Measurements from ENCODE around the gene RAP1GDS1.
"Not testable (repeated sequence)": the region's sequence is repeated elsewhere in the genome, so short reads cannot be mapped to it uniquely, and the experiment has no call there.

Gene RAP1GDS1

GRCh38 chr4:98359646-98360045 lies 98.5 kb downstream of the RAP1GDS1 start:
- no peak for DNase-seq

- no peak for DNase-seq
Observed at GRCh38 chr4:98363431-98363830, 102.2 kb downstream of the RAP1GDS1 start.

DNA sequence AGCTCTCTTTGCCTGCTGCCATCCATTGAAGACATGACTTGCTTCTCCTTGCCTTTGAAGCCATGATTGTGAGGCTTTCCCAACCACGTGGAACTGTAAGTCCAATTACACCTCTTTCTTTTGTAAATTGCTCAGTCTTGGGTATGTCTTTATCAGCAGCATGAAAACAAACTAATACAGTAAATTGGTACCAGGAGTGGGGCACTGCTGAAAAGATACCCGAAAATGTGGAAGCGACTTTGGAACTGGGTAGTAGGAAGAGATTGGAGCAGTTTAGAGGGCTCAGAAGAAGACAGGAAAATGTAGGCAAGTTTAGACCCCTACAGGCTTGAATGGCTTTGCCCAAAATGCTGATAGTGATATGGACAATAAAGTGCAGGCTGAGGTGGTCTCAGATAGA lies 105.1 kb downstream of the RAP1GDS1 start:
- not testable (repeated sequence) for DNase-seq

- DNase-seq, result not testable (repeated sequence)
Observed at GRCh38 chr4:98368000-98368399, 106.8 kb downstream of the RAP1GDS1 start.

GRCh38 chr4:98369322-98369721 lies 108.1 kb downstream of the RAP1GDS1 start:
- no peak for DNase-seq

DNA sequence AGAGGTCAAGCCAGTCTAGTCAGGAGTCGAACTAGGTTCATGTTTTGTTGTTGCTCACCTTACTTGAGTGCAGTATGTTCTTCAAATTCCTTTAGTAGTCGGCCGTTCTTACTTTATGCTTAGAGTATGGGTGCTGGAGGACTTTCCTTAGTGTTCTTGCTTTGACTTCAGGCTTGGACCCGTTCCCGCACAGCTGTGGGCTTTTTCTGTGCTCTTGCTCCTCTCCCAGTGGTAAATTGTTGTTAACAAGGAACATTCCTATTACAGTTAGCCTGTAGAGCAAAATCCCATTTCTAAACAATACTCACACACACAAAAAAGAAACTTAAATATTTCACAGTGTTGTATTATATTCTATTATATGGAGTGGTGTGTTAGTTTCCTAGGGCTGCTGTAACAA lies 113.5 kb downstream of the RAP1GDS1 start:
- no peak for DNase-seq

- no peak for DNase-seq
Observed at GRCh38 chr4:98377559-98377958, 116.4 kb downstream of the RAP1GDS1 start.

GRCh38 chr4:98381306-98381705 lies 120.1 kb downstream of the RAP1GDS1 start:
- no peak for DNase-seq

DNA sequence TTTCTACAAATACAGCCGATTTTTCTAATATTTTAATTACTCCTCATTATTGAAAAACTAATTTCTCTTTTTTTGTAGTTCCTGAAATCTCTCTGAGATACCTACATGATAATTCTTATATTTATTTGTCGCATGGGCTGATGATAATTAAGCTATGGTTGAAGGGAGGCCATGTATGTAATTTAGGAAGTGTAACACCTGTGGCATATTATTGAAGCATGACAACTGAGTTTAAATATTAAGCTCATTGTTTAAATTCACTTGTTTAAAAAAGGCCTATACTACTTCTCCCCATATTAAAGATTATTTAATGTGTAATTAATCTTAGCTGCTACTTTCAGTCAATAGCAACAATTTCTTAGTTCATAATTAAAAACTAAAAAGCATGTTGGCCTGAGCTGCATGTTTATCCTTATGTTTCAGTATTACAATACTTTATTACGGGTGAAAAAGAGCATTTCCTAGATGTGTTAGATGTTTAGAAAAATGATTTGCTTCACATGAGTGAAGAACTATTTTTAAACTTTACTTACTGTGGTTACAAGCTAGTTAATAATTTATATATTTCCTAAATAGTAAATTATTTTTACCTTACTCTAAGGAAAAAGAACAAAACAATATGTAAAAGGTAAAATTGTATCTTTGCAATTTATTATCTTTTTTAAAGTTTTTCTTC lies 122.4 kb downstream of the RAP1GDS1 start:
- no peak for DNase-seq

- DNase-seq, result no peak
Observed at GRCh38 chr4:98385831-98386230, 124.6 kb downstream of the RAP1GDS1 start.

DNA sequence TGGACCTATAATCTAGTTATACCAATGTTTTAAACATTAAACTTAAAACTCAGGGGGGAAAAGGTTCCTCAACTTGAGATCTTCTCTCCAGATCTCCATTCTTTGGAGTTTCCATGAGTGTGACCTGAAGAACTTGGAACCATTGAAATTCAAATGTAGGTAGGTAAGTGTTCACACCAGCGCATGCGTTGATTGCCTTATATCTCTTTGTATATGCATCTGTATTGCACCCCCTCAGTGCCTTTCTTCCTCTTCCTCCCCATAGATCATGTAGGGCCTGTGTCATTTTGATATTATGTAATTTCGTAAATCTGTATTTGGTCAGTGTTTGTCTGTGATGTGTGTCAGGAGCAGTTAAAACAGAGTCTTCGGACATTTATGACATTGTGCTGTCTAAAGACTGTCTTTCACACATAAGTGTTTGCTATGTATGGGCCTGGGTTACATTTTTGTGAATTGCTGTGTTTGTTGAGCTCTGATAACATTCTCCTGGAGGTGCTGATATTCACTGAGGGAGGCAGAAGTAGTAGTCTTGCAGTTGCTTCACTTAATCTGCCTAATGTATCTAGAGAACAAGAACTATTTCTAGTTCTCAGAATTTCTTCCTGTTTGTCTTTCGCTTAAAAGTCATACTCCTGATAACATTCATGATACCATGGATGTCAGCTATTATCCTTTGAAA lies 126.3 kb downstream of the RAP1GDS1 start:
- no peak for DNase-seq

GRCh38 chr4:98394134-98394533 lies 132.9 kb downstream of the RAP1GDS1 start:
- no peak for DNase-seq

GRCh38 chr4:98399915-98400314 lies 138.7 kb downstream of the RAP1GDS1 start:
- no peak for DNase-seq

GRCh38 chr4:98406819-98407218 lies 145.6 kb downstream of the RAP1GDS1 start:
- no peak for DNase-seq

- DNase-seq, result no peak
Observed at GRCh38 chr4:98411731-98412130, 150.5 kb downstream of the RAP1GDS1 start.

GRCh38 chr4:98416844-98417243 lies 155.7 kb downstream of the RAP1GDS1 start:
- DNase-seq, result no peak

DNA sequence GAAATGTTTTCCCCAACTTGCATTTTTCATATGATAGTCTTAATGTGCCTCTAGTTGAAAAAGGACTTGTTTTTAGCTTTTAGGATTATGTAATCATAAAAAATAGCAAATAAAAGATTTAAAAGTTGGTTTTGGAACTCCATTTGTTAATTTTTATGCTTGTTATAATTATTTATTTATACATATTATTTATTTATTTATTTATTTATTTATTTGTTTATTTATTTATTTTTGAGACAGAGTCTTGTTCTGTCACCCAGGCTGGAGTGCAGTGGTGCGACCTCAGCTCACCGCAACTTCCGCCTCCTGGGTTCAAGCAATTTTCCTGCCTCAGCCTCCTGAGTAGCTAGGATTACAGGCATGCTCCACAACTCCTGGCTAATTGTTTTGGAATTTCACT lies 159.0 kb downstream of the RAP1GDS1 start:
- DNase-seq, result not testable (repeated sequence)

DNA sequence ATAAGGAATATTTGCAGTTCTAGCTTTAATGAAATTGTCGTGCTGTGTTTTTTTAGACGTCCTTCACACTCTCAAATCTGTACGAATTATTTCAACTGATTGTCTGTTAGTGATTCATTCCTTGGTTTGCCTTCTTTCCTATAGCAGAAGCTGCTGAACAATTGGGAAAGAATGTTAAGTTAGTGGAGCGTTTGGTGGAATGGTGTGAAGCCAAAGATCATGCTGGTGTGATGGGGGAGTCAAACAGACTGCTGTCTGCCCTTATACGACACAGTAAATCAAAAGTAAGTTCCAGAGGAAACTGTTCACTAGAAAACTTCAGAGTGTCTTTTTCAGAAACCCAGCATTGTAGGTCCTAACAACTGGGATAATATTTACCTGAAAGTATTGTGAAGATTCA lies 159.9 kb downstream of the RAP1GDS1 start:
- DNase-seq, result no peak

GRCh38 chr4:98423009-98423408 lies 161.8 kb downstream of the RAP1GDS1 start:
- DNase-seq, result no peak

DNA sequence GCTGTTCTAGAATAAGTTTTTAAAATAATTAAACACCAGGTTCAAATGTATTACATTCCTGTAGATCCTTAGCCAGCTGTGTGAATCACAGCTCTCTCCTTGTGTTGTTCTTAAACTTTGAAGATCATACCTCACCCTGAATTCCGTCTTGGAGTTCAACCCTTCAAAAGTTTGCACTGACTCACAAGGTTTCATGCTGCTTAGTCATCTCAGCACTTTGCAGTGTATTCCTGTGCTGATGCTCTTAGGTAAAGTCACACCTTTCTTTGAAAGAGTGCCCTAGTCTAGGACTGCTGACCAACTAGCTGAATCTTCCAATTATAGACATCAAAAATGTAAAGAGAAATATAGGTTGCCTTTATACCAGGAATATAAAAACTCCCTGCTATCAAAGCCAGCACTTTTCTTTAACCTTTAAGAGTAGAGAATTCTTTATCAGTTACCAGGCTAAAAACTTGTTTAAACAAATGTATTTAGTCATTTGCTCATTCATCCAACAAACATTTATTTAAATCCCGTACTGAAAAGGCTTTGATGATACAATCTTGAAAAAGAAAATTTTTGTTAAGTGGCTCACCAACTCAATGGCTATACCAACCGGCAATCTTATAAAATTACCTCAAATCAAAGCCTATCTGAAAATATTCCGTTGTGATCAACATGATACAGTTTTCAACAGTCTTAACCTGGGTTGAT lies 169.7 kb downstream of the RAP1GDS1 start:
- DNase-seq, result no peak

DNA sequence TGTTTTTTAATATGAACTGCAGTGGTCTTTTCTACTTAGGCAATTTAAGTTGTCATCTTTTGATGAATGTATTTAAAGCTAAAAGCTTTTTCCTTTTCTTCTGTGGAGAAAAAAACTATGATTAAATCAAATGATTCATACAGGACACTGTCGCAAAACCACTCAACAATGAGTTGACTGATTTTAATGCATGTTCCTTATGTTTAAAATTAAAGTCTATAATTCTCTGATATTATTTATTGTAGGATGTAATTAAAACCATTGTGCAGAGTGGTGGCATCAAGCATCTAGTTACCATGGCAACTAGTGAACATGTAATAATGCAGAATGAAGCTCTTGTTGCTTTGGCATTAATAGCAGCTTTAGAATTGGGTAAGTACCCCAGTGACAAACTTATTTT lies 172.5 kb downstream of the RAP1GDS1 start:
- no peak for DNase-seq

- DNase-seq, result no peak
Observed at GRCh38 chr4:98434816-98435215, 173.6 kb downstream of the RAP1GDS1 start.

GRCh38 chr4:98444371-98444770 lies 183.2 kb downstream of the RAP1GDS1 start:
- DNase-seq, result no peak

All from NCI-H187 (cell line).